H4 (cell line): ENCODE results near the gene SH2D7. TPM values are rescaled to one million over a fixed set of nuclear protein-coding genes. Genes with fewer than 3 reads are reported as not detected.

Source experiments
- DNase-seq: peaks from one replicate; pipeline ENCODE4 v3.0.0-alpha.2; 2015; ENCODE audit warnings: low spot score
- total RNA-seq: library from RNA; depleted of rRNA; stranded (reverse); fragments of >200 nt; shearing (Covaris generic); gene quantifications from 2 replicates; pipeline ENCODE4 v1.2.3, GENCODE V29; 2014

Gene SH2D7
- total RNA-seq, 1 experiment from 2014 or later = not detected

GRCh38 chr15:78104119-78104479 lies 11.7 kb downstream of the SH2D7 start:
- DNase-seq = no peak

GRCh38 chr15:78104566-78105475 lies 12.5 kb downstream of the SH2D7 start:
- DNase-seq = no peak

GRCh38 chr15:78105476-78106241 lies 13.3 kb downstream of the SH2D7 start:
- no peak for DNase-seq

GRCh38 chr15:78107471-78107870 lies 15.1 kb downstream of the SH2D7 start:
- DNase-seq = no peak

GRCh38 chr15:78108300-78109084 lies 16.1 kb downstream of the SH2D7 start:
- DNase-seq = peak; percentile 86

- DNase-seq = no peak
Measured at GRCh38 chr15:78109156-78109555, 16.8 kb downstream of the SH2D7 start.

GRCh38 chr15:78110096-78110495 lies 17.7 kb downstream of the SH2D7 start:
- DNase-seq = no peak

GRCh38 chr15:78110916-78111475 lies 18.6 kb downstream of the SH2D7 start:
- DNase-seq = no peak

GRCh38 chr15:78111788-78112187 lies 19.4 kb downstream of the SH2D7 start:
- DNase-seq = no peak

- no peak for DNase-seq
Measured at GRCh38 chr15:78112551-78112950, 20.2 kb downstream of the SH2D7 start.

- no peak for DNase-seq
Measured at GRCh38 chr15:78120523-78120922, 28.2 kb downstream of the SH2D7 start.

GRCh38 chr15:78125267-78125666 lies 32.9 kb downstream of the SH2D7 start:
- DNase-seq = no peak

GRCh38 chr15:78127882-78128281 lies 35.5 kb downstream of the SH2D7 start:
- DNase-seq = peak; percentile 37

- DNase-seq = peak; percentile 47
Measured at GRCh38 chr15:78129077-78129750, 36.9 kb downstream of the SH2D7 start.

GRCh38 chr15:78129751-78130287 lies 37.5 kb downstream of the SH2D7 start:
- DNase-seq = no peak

- no peak for DNase-seq
Measured at GRCh38 chr15:78130466-78131294, 38.3 kb downstream of the SH2D7 start.

GRCh38 chr15:78131295-78132061 lies 39.1 kb downstream of the SH2D7 start, which contains the start of gene CIB2:
Gene CIB2, minus strand, starts transcription at chr15:78131445. Its CDS starts 230 bp downstream, at chr15:78131215.
- peak; percentile 50 for DNase-seq

GRCh38 chr15:78133801-78134200 lies 41.4 kb downstream of the SH2D7 start:
- DNase-seq = no peak

GRCh38 chr15:78139578-78139977 lies 47.2 kb downstream of the SH2D7 start:
- DNase-seq = no peak
